Adrenal gland (tissue), 5 donors: ENCODE data around the gene KCNMB3.

Experiments
- CTCF ChIP-seq, 6 experiments: fragments of 450-650 bp in 4 of 6; fragments of 200-600 bp in 2 of 6; sonication (generic) in 1 of 6; IDR thresholded peaks; 1 replicate in 5 of 6; 2 replicates in 1 of 6; pipeline versions ENCODE4 v1.5.1 to v1.8.0; 2016 to 2021; ENCODE audit warnings: antibody characterized with exemption in 6 of 6, mild to moderate bottlenecking in 2 of 6, moderate library complexity in 1 of 6
- POLR2A ChIP-seq, 2 donors: fragments of 450-650 bp; IDR thresholded peaks; one replicate each; pipeline ENCODE4 v1.6.1; 2017; ENCODE audit warnings: antibody characterized with exemption in 2 of 2, mild to moderate bottlenecking in 2 of 2, moderate library complexity in 1 of 2
- donor health status: DM: no; HTN: no; CAD: no.

- TF ChIP-seq CTCF (IDR thresholded peaks at IDR 0.05) = no peak
- TF ChIP-seq POLR2A (IDR thresholded peaks at IDR 0.05) = no peak
Measured at GRCh38 chr3:179286331-179286730, 35.4 kb upstream of the KCNMB3 start.
